Endothelial cell of umbilical vein (primary cell): ENCODE measurements around the gene THSD8. TPM values are rescaled to one million over a fixed set of nuclear protein-coding genes. Genes with fewer than 3 reads are reported as not detected.

ENCODE experiments used
- BruUV-seq: library from RNA; stranded (reverse); fragments of 400-500 nt; replicated peaks from 2 replicates; lab custom pipeline; 2021; lab: Mats Ljungman, UMichigan
- CTCF ChIA-PET: fragments of 300-600, 350-600 bp; sonication (Branson Sonifier 250); formaldehyde crosslinking; loops from one replicate; lab custom pipeline; 2021; ENCODE audit warnings: antibody characterized with exemption, inconsistent platforms; lab: Charles Lee
- POLR2A ChIA-PET: fragments of 300-600, 350-600 bp; sonication (Branson Sonifier 250); formaldehyde crosslinking; loops from one replicate; lab custom pipeline; 2021; ENCODE audit warnings: antibody characterized with exemption, inconsistent platforms; lab: Charles Lee
- DNase-seq: peaks from one replicate; pipeline ENCODE4 v3.0.0-alpha.2; 2011; ENCODE audit warnings: low read depth, low spot score
- FAIRE-seq: peaks from 2 replicates; lab custom pipeline; 2011; peaks lifted over from hg19 to GRCh38; lab: Jason Lieb, UNC
- H2AFZ ChIP-seq: 2 replicates; pipeline ENCODE4 v1.6.0; 2012; ENCODE audit warnings: low read depth, low read length, control low read depth, inconsistent platforms
- H3K27ac ChIP-seq: 2 replicates; pipeline ENCODE4 v1.5.1; 2011; ENCODE audit warnings: low read depth, mild to moderate bottlenecking, control low read depth, low read length, moderate library complexity; ENCODE audit not compliant: insufficient read depth
- H3K27me3 ChIP-seq, 2 experiments: 2 replicates each; pipeline versions ENCODE4 v1.6.0 to v1.6.1; 2011; ENCODE audit warnings: low read length in 2 of 2, mixed read lengths in 1 of 2; ENCODE audit not compliant: control insufficient read depth in 2 of 2, insufficient read depth in 2 of 2
- H3K36me3 ChIP-seq, 2 experiments: 2 replicates in 1 of 2; 3 replicates in 1 of 2; pipeline ENCODE4 v1.5.1; 2011; ENCODE audit warnings: low read length in 2 of 2, mild to moderate bottlenecking in 1 of 2, moderate library complexity in 1 of 2; ENCODE audit not compliant: control insufficient read depth in 2 of 2, insufficient read depth in 2 of 2; ENCODE audit errors: extremely low read depth in 1 of 2
- H3K4me1 ChIP-seq: 3 replicates; pipeline ENCODE4 v1.5.1; 2011; ENCODE audit warnings: mild to moderate bottlenecking, low read length; ENCODE audit not compliant: control insufficient read depth, insufficient read depth; ENCODE audit errors: extremely low read depth
- H3K4me2 ChIP-seq: 2 replicates; pipeline ENCODE4 v1.6.1; 2011; ENCODE audit warnings: low read length, control low read depth, mixed read lengths; ENCODE audit not compliant: insufficient read depth
- H3K4me3 ChIP-seq, 3 experiments: fragments of 200-600 bp in 1 of 3; sonication (generic), shearing (Covaris generic) in 1 of 3; replicated peaks in 1 of 3; 2 replicates each; pipeline ENCODE4 v1.5.1; 2011 to 2016; ENCODE audit warnings: control low read depth in 3 of 3, low read length in 3 of 3, mild to moderate bottlenecking in 2 of 3, inconsistent platforms in 1 of 3, low read depth in 1 of 3, moderate library complexity in 1 of 3; ENCODE audit not compliant: insufficient read depth in 1 of 3
- H3K79me2 ChIP-seq: 2 replicates; pipeline ENCODE4 v1.6.0; 2012; ENCODE audit warnings: low read length, inconsistent platforms; ENCODE audit not compliant: control insufficient read depth, insufficient read depth
- H3K9ac ChIP-seq: replicated peaks from 2 replicates; pipeline ENCODE3; 2011; ENCODE audit warnings: low read length, control low read depth; ENCODE audit not compliant: insufficient read depth; ENCODE audit errors: extremely low read depth
- H3K9me1 ChIP-seq: replicated peaks from 3 replicates; pipeline ENCODE4 v1.6.0; 2011; ENCODE audit warnings: mild to moderate bottlenecking, low read length; ENCODE audit not compliant: control insufficient read depth, insufficient read depth; ENCODE audit errors: extremely low read depth
- H3K9me3 ChIP-seq: replicated peaks from 2 replicates; pipeline ENCODE4 v1.5.1; 2012; ENCODE audit warnings: low read length, inconsistent platforms; ENCODE audit not compliant: control insufficient read depth, insufficient read depth
- H4K20me1 ChIP-seq: replicated peaks from 2 replicates; pipeline ENCODE3; 2011; ENCODE audit warnings: mild to moderate bottlenecking, low read length; ENCODE audit not compliant: control insufficient read depth, insufficient read depth; ENCODE audit errors: extremely low read depth
- CTCF ChIP-seq, 2 donors: IDR thresholded peaks; 1 replicate in 1 of 2; 2 replicates in 1 of 2; pipeline ENCODE4 v1.5.1; 2011; ENCODE audit warnings: low read length in 2 of 2, mild to moderate bottlenecking in 2 of 2, moderate library complexity in 2 of 2, control low read depth in 1 of 2, inconsistent platforms in 1 of 2, low read depth in 1 of 2; ENCODE audit not compliant: insufficient read depth in 1 of 2; ENCODE audit errors: extremely low read depth in 1 of 2
- EZH2 ChIP-seq: IDR thresholded peaks from 2 replicates; pipeline ENCODE4 v1.6.1; 2012; ENCODE audit warnings: borderline replicate concordance, low read depth, mild to moderate bottlenecking, moderate library complexity, low read length, inconsistent platforms; ENCODE audit not compliant: severe bottlenecking
- FOS ChIP-seq: IDR thresholded peaks from 2 replicates; pipeline ENCODE4 v1.6.1; 2011; ENCODE audit warnings: mild to moderate bottlenecking, low read length, moderate library complexity, borderline replicate concordance; ENCODE audit not compliant: insufficient read depth
- GATA2 ChIP-seq: IDR thresholded peaks from 2 replicates; pipeline ENCODE4 v1.7.0; 2011; ENCODE audit warnings: low read depth, mild to moderate bottlenecking, moderate library complexity, mixed read lengths, low read length; ENCODE audit not compliant: insufficient read length, insufficient read depth
- JUN ChIP-seq: IDR thresholded peaks from 2 replicates; pipeline ENCODE4 v1.6.1; 2011; ENCODE audit warnings: borderline replicate concordance, low read depth; ENCODE audit not compliant: insufficient read length, insufficient read depth
- MAX ChIP-seq: IDR thresholded peaks from 2 replicates; pipeline ENCODE4 v1.6.1; 2011; ENCODE audit not compliant: insufficient read depth, insufficient read length
- MYC ChIP-seq: IDR thresholded peaks from one replicate; pipeline ENCODE4 v1.6.1; 2011; ENCODE audit warnings: mild to moderate bottlenecking, low read depth, low read length
- POLR2A ChIP-seq: IDR thresholded peaks from 2 replicates; pipeline ENCODE4 v1.6.1; 2012; ENCODE audit warnings: low read depth, mild to moderate bottlenecking, control low read depth, low read length
- POLR2AphosphoS5 ChIP-seq: IDR thresholded peaks from 2 replicates; pipeline ENCODE4 v1.6.1; 2012; ENCODE audit warnings: low read depth, mild to moderate bottlenecking, control low read depth, low read length, moderate library complexity; ENCODE audit not compliant: insufficient read depth
- dilution Hi-C: fragments of 300-500 bp; cut with MboI; formaldehyde crosslinking; loops from one replicate; pipeline ENCODE4 v1.15.0; 2019; ENCODE audit warnings: low sequenced_read_pairs; ENCODE audit not compliant: extremely low pct_ligation_motif_present
- intact Hi-C: fragments of 100-400 bp; cut with micrococcal nuclease; formaldehyde crosslinking; loops from one replicate; pipeline ENCODE4 v1.10.0; 2022
- polyA plus RNA-seq, 4 experiments: library from polyadenylated mRNA; depleted of rRNA in 3 of 4; stranded (reverse) in 3 of 4; unstranded in 1 of 4; fragments of >200 nt; gene quantifications; 2 replicates each; pipeline versions ENCODE4 v1.2.1 to v1.2.3, GENCODE V29; 2011 to 2012; ENCODE audit warnings: missing spikeins in 1 of 4
- total RNA-seq: library from RNA; stranded (reverse); gene quantifications from 2 replicates; pipeline ENCODE4 v1.2.3, GENCODE V29; 2021

Gene THSD8
- total and polyA plus RNA-seq, 2 donors (not counting 3 experiments of a cell fraction or from before 2014, with no cell fraction given), result 15.9 TPM; not detected in 1

- DNase-seq (no peak), FAIRE-seq (no peak)
- Histone ChIP-seq H3K27me3 (no peaks in the 10 kb centered on the region), H3K4me2 (no peak overlapping the region), H3K4me1 (no peaks in the 10 kb centered on the region), H3K9me1 (no peaks in the 10 kb centered on the region), H4K20me1 (no peaks in the 10 kb centered on the region), H3K9me3 (no peaks in the 10 kb centered on the region), H3K4me3 (no peak overlapping the region), H3K36me3 (no peaks in the 10 kb centered on the region), H2AFZ (no peak overlapping the region), H3K9ac (no peak overlapping the region), H3K27ac (no peak overlapping the region), H3K79me2 (no peaks in the 10 kb centered on the region)
- dilution Hi-C loops (no loop called here), intact Hi-C loops (no loop called here)
- ChIA-PET CTCF (interaction anchor here (0.6 to 12.6 kb wide), 7 partner anchors 9 to 84 kb away, joined by 3 to 524 read pairs (median 10); partner anchors contain the start of genes HOOK2, JUNB, PRDX2 and THSD8), POLR2A (interaction anchor here (1.2 kb wide), 1 partner anchor 32 kb away, joined by 4 read pairs; no protein-coding TSS in a partner anchor)
- no TSS peak for BruUV-seq
- TF ChIP-seq CTCF (IDR thresholded peaks at IDR 0.05; ENCODE audit: extremely low read depth in 1 of 2, insufficient read depth in 1 of 2, low read depth in 1 of 2, low read length in 2 of 2), result no peak
- no peak for TF ChIP-seq POLR2A
- TF ChIP-seq EZH2, result no peak
- no peak for TF ChIP-seq FOS
- TF ChIP-seq JUN, result no peak
- no peak for TF ChIP-seq MAX
- no peak for TF ChIP-seq GATA2
- no peak for TF ChIP-seq POLR2AphosphoS5
- TF ChIP-seq MYC, result no peak
These were observed 37.2 kb upstream of the THSD8 start for GRCh38 chr19:12764698-12765097.
